Measurements from ENCODE around the gene MPND. TPM values are rescaled to one million over a fixed set of nuclear protein-coding genes. Genes with fewer than 3 reads are reported as not detected.

The MPND gene
- polyA plus RNA-seq, 4 donors: 20.9 to 45.1 (median 35.4) TPM

DNA sequence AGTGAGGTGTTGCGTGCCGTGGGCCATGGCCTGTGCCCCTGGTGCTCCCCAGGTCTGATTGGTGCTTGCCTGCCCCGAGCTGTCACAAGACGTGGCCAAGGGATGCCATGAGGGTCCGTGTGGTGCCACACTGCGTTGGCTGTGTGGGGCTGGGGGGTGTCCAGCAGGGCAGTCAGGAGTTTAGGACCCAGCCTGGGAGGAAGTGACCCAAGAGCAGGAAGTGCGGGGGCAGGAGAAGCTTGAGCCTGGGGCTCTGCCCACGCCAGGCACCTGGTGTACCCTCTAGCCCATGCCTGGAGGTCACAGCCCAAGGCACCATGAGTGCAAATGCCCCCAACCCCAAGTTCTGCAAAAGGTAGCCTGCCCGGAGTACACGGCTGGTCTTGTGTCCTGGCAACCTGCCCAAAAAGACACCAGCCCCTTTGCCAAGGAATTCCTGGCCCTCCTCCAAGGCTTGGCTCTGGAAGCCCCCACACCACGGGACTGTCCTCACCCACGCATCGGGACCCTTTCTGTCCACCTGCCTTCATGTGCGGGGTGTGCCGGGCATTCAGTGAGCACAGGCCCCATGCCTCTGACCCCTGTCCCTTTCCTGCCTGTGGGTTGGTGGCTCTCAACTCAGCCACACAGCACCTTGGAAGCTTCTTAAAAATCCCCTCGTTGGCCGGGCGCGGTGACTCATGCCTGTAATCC lies 24.9 kb downstream of the MPND start:
- Histone ChIP-seq H3K4me1 (ENCODE audit: control insufficient read depth in 3 of 3, insufficient read depth in 2 of 3, low read depth in 1 of 3, low read length in 2 of 3) (peaks cover 4 to 55% (median 5%) of the 10 kb centered on the region in 3 donors), H3K9me3 (ENCODE audit: control insufficient read depth in 2 of 2, insufficient read depth in 1 of 2, low read depth in 1 of 2, low read length in 1 of 2) (no peaks in the 10 kb centered on the region), H3K27me3 (ENCODE audit: control insufficient read depth in 3 of 3, insufficient read depth in 3 of 3, low read length in 3 of 3) (no peaks in the 10 kb centered on the region), H3K4me3 (ENCODE audit: low read depth in 1 of 3, low read length in 3 of 3) (no peak overlapping the region), H3K27ac (ENCODE audit: low read depth in 1 of 3, low read length in 2 of 3) (peak overlapping the region in 1 of 3 donors; percentile 7), H3K36me3 (ENCODE audit: control insufficient read depth in 3 of 3, insufficient read depth in 2 of 3, low read depth in 1 of 3, low read length in 3 of 3) (peaks cover 6 to 90% (median 9%) of the 10 kb centered on the region in 3 donors)
- FAIRE-seq (no peak), DNase-seq (no peak)
- 59 to 71% (median 67%) methylated on average over 19 of the region's 19 CpGs for WGBS, 3 donors

DNA sequence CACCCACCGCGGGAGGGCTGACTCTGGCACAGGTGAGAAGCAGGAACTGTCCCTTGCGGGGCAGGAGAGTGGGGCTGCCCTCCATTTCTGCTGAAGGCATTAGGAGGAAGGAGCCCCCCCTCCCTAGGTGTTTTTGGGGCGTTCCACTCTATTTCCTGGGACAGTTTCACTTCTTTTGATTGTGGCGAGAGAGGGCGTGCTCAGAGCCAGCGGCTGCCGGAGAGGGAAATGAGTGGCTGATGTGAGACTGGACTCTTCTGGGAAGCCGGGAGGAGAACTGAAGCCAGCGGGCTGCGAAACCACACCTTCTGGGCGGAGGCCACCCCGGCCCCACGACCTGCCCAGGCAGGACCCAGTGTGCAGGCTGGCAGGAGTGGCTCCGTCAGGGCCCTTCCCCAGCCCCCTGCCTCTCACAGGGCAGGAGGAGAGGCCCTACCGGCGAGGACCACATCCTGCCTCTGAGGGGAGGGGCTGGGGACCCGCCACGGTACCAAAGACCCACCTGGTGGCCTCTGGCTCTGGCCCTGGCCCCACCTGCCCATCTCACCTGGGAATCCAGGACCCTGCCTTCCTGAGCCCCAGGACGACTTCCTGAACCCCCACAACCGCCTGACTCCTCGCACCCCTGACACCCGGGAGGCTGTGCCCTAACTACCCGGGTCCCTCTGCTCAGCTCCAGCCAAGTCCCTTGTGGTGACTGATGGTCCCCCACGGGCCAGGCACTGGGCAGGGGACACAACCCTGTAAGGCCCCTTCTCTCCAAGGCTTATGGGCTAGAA lies 25.9 kb downstream of the MPND start:
- Histone ChIP-seq H3K36me3 (ENCODE audit: control insufficient read depth in 3 of 3, insufficient read depth in 2 of 3, low read depth in 1 of 3, low read length in 3 of 3) (peaks cover 0 to 90% (median 3%) of the 10 kb centered on the region in 3 donors), H3K27ac (ENCODE audit: low read depth in 1 of 3, low read length in 2 of 3) (peak overlapping the region; percentile 65 to 82 (median 82)), H3K4me3 (ENCODE audit: low read depth in 1 of 3, low read length in 3 of 3) (peak overlapping the region in 2 of 3 donors; percentile 17 to 38), H3K9me3 (ENCODE audit: control insufficient read depth in 2 of 2, insufficient read depth in 1 of 2, low read depth in 1 of 2, low read length in 1 of 2) (no peaks in the 10 kb centered on the region), H3K27me3 (ENCODE audit: control insufficient read depth in 3 of 3, insufficient read depth in 3 of 3, low read length in 3 of 3) (no peaks in the 10 kb centered on the region), H3K4me1 (ENCODE audit: control insufficient read depth in 3 of 3, insufficient read depth in 2 of 3, low read depth in 1 of 3, low read length in 2 of 3) (peaks cover 4 to 65% (median 10%) of the 10 kb centered on the region in 3 donors)
- DNase-seq (peak; percentile 78 to 83), FAIRE-seq (no peak)
- WGBS, 3 donors: 10 to 26% (median 11%) methylated on average over 22 to 25 of the region's 25 CpGs

DNA sequence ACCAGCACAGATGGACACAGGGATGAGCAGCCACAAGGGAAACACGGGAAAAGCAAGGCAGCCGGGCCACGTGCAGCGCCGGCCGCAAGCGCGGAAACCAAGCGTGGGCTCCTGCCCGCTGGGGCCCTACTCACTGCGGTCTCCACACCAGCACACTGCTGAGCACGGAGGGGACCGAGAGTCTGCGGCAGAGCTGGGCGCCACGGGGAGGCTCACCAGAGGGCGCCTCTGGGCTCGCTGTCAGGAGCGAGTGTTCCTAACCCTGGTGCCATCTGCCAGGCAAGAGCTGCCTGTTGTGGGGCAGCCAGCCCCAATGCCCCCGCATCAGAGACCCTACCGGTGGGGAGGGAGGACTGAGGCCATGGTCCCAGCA lies 26.5 kb downstream of the MPND start:
- Histone ChIP-seq H3K36me3 (ENCODE audit: control insufficient read depth in 3 of 3, insufficient read depth in 2 of 3, low read depth in 1 of 3, low read length in 3 of 3) (peaks cover 0 to 88% (median 3%) of the 10 kb centered on the region in 3 donors), H3K4me3 (ENCODE audit: low read depth in 1 of 3, low read length in 3 of 3) (peak overlapping the region in 1 of 3 donors; percentile 38), H3K27me3 (ENCODE audit: control insufficient read depth in 3 of 3, insufficient read depth in 3 of 3, low read length in 3 of 3) (no peaks in the 10 kb centered on the region), H3K4me1 (ENCODE audit: control insufficient read depth in 3 of 3, insufficient read depth in 2 of 3, low read depth in 1 of 3, low read length in 2 of 3) (peaks cover 4 to 71% (median 10%) of the 10 kb centered on the region in 3 donors), H3K27ac (ENCODE audit: low read depth in 1 of 3, low read length in 2 of 3) (peak overlapping the region; percentile 65 to 82 (median 82)), H3K9me3 (ENCODE audit: control insufficient read depth in 2 of 2, insufficient read depth in 1 of 2, low read depth in 1 of 2, low read length in 1 of 2) (no peaks in the 10 kb centered on the region)
- FAIRE-seq (no peak), DNase-seq (peak; percentile 69 to 71)
- WGBS, 3 donors: 6 to 24% (median 15%) methylated on average over 21 of the region's 21 CpGs

DNA sequence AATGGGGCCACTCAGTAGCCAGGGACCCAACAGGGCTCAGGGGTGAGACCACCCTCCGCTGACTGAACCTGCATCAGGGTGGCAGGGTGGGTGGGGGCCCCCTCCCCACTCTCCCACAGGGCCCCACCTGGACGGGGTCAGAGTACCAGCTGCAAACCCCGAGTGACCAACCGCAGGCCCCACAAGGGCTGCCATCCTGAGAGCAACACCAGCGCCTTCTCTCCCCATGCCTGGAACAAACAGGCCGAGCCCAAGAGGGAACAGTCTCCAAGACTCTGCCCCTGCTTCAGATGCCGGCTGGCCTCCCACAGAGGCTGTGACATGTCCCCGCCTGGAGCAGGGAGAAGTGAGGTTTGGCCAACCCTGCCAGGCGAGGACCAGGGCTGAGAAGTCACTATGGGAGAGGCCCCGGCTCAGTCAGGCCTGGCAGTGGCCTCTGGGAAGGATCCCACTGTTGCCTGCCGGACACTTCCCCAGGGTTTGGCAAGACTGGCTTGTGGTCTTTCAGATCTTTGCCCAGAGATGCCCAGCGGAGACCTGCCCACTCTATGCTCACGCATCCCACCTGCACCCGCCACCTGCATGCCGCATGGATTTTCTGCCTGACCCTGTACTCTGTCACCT lies 27.2 kb downstream of the MPND start:
- H3K4me1 ChIP-seq (ENCODE audit: control insufficient read depth in 3 of 3, insufficient read depth in 2 of 3, low read depth in 1 of 3, low read length in 2 of 3): peaks cover 8 to 78% (median 10%) of the 10 kb centered on the region in 3 donors
- H3K36me3 ChIP-seq (ENCODE audit: control insufficient read depth in 3 of 3, insufficient read depth in 2 of 3, low read depth in 1 of 3, low read length in 3 of 3): peaks cover 0 to 81% (median 3%) of the 10 kb centered on the region in 3 donors
- no peaks in the 10 kb centered on the region for H3K27me3 ChIP-seq (ENCODE audit: control insufficient read depth in 3 of 3, insufficient read depth in 3 of 3, low read length in 3 of 3)
- no peak for FAIRE-seq
- WGBS, 3 donors: 87 to 88% (median 88%) methylated on average over 15 of the region's 15 CpGs
- no peak for DNase-seq
- no peak overlapping the region for H3K4me3 ChIP-seq (ENCODE audit: low read depth in 1 of 3, low read length in 3 of 3)
- H3K9me3 ChIP-seq (ENCODE audit: control insufficient read depth in 2 of 2, insufficient read depth in 1 of 2, low read depth in 1 of 2, low read length in 1 of 2): no peaks in the 10 kb centered on the region
- peak overlapping the region; percentile 65 to 82 (median 82) for H3K27ac ChIP-seq (ENCODE audit: low read depth in 1 of 3, low read length in 2 of 3)

DNA sequence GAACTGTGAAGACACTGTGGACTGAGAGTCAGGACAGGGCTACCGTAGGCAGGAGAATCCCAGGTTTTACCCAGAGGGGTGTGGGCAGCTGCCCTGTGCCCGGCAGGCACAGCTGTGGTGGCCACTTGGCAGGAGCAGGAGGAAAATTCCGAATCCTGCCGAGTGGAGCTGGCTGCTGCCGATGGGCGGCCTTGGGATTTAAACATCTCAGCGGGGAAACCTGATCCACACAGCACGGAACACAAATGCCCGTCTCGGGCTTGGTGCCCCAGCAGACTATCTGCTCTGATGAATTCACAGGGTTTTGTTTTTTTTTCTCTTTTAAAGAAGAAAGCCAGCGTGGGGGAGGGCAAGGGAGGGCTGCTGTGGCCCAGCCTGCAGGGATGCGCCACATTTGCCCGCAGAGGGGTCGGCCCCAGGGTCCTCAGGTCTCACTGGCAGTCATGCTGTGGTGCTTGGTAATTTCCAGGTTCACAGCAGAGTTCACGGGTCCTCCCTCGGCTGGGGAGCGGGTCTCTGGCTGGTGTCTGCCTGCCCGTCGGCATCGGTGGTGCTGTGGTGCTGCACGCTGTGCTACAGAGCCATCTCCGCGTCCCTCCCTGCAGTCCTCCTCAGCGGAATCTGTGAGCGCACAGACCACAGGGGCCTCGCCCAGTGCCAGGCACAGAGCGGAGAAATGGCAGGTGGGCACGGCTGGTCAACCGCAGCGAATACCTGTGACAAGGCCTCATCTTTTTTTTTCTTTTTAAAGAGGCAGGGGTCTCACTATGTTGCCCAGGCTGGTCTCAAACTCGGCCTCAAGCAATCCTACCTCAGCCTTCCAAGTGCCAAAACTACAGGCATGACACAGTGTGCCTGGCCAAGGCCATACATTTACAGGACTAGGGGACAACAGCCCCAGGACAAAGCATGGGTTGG lies 28.1 kb downstream of the MPND start:
- no peak for FAIRE-seq
- H3K4me1 ChIP-seq (ENCODE audit: control insufficient read depth in 3 of 3, insufficient read depth in 2 of 3, low read depth in 1 of 3, low read length in 2 of 3): peaks cover 10 to 87% (median 18%) of the 10 kb centered on the region in 3 donors
- WGBS, 3 donors: 92 to 94% (median 92%) methylated on average over 30 to 31 of the region's 31 CpGs
- peaks cover 0 to 76% (median 0%) of the 10 kb centered on the region in 3 donors for H3K36me3 ChIP-seq (ENCODE audit: control insufficient read depth in 3 of 3, insufficient read depth in 2 of 3, low read depth in 1 of 3, low read length in 3 of 3)
- H3K27ac ChIP-seq (ENCODE audit: low read depth in 1 of 3, low read length in 2 of 3): no peak overlapping the region
- DNase-seq: no peak
- H3K9me3 ChIP-seq (ENCODE audit: control insufficient read depth in 2 of 2, insufficient read depth in 1 of 2, low read depth in 1 of 2, low read length in 1 of 2): no peaks in the 10 kb centered on the region
- no peaks in the 10 kb centered on the region for H3K27me3 ChIP-seq (ENCODE audit: control insufficient read depth in 3 of 3, insufficient read depth in 3 of 3, low read length in 3 of 3)
- H3K4me3 ChIP-seq (ENCODE audit: low read depth in 1 of 3, low read length in 3 of 3): no peak overlapping the region

DNA sequence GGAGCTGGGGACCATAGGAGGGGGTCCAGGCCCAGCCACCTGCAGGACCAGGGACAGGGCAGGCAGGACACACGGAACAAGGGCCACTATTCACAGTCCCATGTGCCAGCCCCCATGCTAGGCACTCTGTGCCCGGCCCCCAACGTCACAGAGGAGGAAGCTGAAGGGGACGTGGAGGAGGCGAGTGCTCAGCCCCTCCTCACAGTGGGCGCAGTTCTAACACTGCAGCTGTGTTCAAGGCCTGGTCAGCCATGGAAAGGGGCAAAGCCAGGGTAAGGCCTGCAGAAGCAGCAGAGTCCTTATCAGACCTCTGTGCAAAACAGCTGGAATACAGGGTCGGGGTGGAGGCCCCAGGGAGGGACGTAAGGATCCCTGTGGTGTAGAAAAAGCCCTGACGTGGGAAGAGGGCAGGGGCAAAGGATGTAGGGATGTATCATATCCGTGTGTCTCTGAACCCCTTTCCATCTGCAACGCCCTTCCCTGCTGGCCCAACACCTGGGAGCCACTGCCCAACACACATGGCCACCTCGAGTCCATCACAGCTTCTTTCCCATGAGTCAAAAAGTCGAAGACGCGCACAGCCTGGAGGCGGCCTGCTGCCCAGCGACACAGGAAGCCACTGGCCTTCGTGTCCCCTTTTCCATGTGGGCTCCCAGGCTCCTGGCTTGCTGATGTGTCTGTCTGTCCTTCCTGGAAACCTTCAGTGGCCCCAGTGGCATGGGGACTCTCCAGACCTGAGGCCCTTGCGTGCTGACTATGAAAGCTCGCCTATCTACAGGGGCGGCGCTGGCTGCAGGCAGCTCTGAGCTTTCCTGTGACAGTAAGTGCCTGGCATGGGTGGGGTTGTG lies 29.0 kb downstream of the MPND start:
- WGBS, 3 donors: 89 to 92% (median 90%) methylated on average over 22 of the region's 22 CpGs
- no peak for FAIRE-seq
- no peaks in the 10 kb centered on the region for H3K9me3 ChIP-seq (ENCODE audit: control insufficient read depth in 2 of 2, insufficient read depth in 1 of 2, low read depth in 1 of 2, low read length in 1 of 2)
- no peaks in the 10 kb centered on the region for H3K27me3 ChIP-seq (ENCODE audit: control insufficient read depth in 3 of 3, insufficient read depth in 3 of 3, low read length in 3 of 3)
- H3K36me3 ChIP-seq (ENCODE audit: control insufficient read depth in 3 of 3, insufficient read depth in 2 of 3, low read depth in 1 of 3, low read length in 3 of 3): peaks cover 0 to 76% (median 0%) of the 10 kb centered on the region in 3 donors
- no peak for DNase-seq
- H3K4me3 ChIP-seq (ENCODE audit: low read depth in 1 of 3, low read length in 3 of 3): no peak overlapping the region
- peak overlapping the region in 1 of 3 donors; percentile 87 for H3K27ac ChIP-seq (ENCODE audit: low read depth in 1 of 3, low read length in 2 of 3)
- H3K4me1 ChIP-seq (ENCODE audit: control insufficient read depth in 3 of 3, insufficient read depth in 2 of 3, low read depth in 1 of 3, low read length in 2 of 3): peaks cover 10 to 95% (median 19%) of the 10 kb centered on the region in 3 donors

DNA sequence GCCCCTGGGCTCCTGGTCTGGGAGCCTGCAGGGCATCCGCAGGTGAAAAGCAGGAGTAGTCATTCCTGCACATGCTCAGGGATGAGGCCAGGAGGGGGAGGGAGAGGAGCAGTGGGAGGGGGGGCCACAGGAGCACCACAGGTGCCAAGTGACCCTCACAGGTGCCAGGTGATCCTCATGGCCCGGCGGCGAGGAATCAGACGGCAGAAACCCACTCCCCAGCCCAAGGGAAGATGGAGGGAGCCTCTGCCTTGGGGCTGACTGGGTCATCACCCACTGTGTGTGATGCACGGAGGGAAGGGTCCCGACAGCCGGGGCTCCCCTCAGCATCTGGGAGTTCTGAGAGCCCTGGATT lies 29.6 kb downstream of the MPND start:
- FAIRE-seq (no peak), DNase-seq (no peak)
- Histone ChIP-seq H3K4me1 (ENCODE audit: control insufficient read depth in 3 of 3, insufficient read depth in 2 of 3, low read depth in 1 of 3, low read length in 2 of 3) (peaks cover 10 to 95% (median 22%) of the 10 kb centered on the region in 3 donors), H3K4me3 (ENCODE audit: low read depth in 1 of 3, low read length in 3 of 3) (no peak overlapping the region), H3K9me3 (ENCODE audit: control insufficient read depth in 2 of 2, insufficient read depth in 1 of 2, low read depth in 1 of 2, low read length in 1 of 2) (no peaks in the 10 kb centered on the region), H3K27me3 (ENCODE audit: control insufficient read depth in 3 of 3, insufficient read depth in 3 of 3, low read length in 3 of 3) (no peaks in the 10 kb centered on the region), H3K36me3 (ENCODE audit: control insufficient read depth in 3 of 3, insufficient read depth in 2 of 3, low read depth in 1 of 3, low read length in 3 of 3) (peaks cover 0 to 76% (median 0%) of the 10 kb centered on the region in 3 donors), H3K27ac (ENCODE audit: low read depth in 1 of 3, low read length in 2 of 3) (peak overlapping the region in 2 of 3 donors; percentile 77 to 87)
- 92 to 94% (median 93%) methylated on average over 8 of the region's 8 CpGs for whole genome bisulfite sequencing, 3 donors

Measured in small intestine (tissue), 7 donors.